ENCODE data around the gene SSX7. TPM values are rescaled to one million over a fixed set of nuclear protein-coding genes. Genes with fewer than 3 reads are reported as not detected.
"Not testable (repeated sequence)": the region's sequence is repeated elsewhere in the genome, so short reads cannot be mapped to it uniquely, and the experiment has no call there.

The SSX7 gene
- total RNA-seq: not detected

- DNase-seq: not testable (repeated sequence)
These were observed at the start of gene SSX7 for GRCh38 chrX:52654800-52655199. TSS of gene SSX7 (minus strand) at chrX:52654900. CDS start at chrX:52653472, 1,428 bp downstream.

GRCh38 chrX:52692034-52692433, 37.3 kb upstream of the SSX7 start:
- not testable (repeated sequence) for DNase-seq

- DNase-seq: not testable (repeated sequence)
These were observed 7.5 kb upstream of the SSX7 start for GRCh38 chrX:52662218-52662617.

- not testable (repeated sequence) for DNase-seq
These were observed 775 bp upstream of the SSX7 start for GRCh38 chrX:52655475-52655874.

- not testable (repeated sequence) for DNase-seq
These were observed 4.0 kb downstream of the SSX7 start for GRCh38 chrX:52650676-52651075.

- not testable (repeated sequence) for DNase-seq
These were observed 5.7 kb downstream of the SSX7 start for GRCh38 chrX:52648956-52649355.

- DNase-seq: not testable (repeated sequence)
These were observed 26.2 kb downstream of the SSX7 start for GRCh38 chrX:52628483-52628882.

GRCh38 chrX:52620661-52621060, 34.0 kb downstream of the SSX7 start:
- DNase-seq: not testable (repeated sequence)

- no peak for DNase-seq
These were observed 45.7 kb downstream of the SSX7 start for GRCh38 chrX:52608961-52609360.

- DNase-seq: not testable (repeated sequence)
These were observed 51.5 kb downstream of the SSX7 start for GRCh38 chrX:52603151-52603550.

- DNase-seq: no peak
These were observed 55.8 kb downstream of the SSX7 start for GRCh38 chrX:52598886-52599285.

GRCh38 chrX:52594658-52595057, 60.0 kb downstream of the SSX7 start:
- no peak for DNase-seq

Small RNAs within 50 kb of the gene (small RNA-seq; reads per million reads assigned to genes)
- gene AL450023.3 (not detected), gene RNA5SP504 (not detected)

Other genes with a start within 250 kb of the SSX7 start
- gene XAGE1A, start 159.1 kb downstream of the SSX7 start, total RNA-seq: not detected
- 0.78 TPM for gene XAGE1B, start 137.8 kb downstream of the SSX7 start, total RNA-seq
- not detected for gene SSX2, start 52.3 kb upstream of the SSX7 start, total RNA-seq
- gene SSX2B, start 96.4 kb upstream of the SSX7 start, total RNA-seq: not detected
- not detected for gene SPANXN5, start 142.5 kb upstream of the SSX7 start, total RNA-seq
- gene XAGE5, start 156.4 kb upstream of the SSX7 start, total RNA-seq: not detected
- gene XAGE3, start 213.2 kb upstream of the SSX7 start, total RNA-seq: not detected
- 10.6 TPM for gene FAM156B, start 242.4 kb upstream of the SSX7 start, total RNA-seq